Measurements from ENCODE around the gene RNF220. TPM values are rescaled to one million over a fixed set of nuclear protein-coding genes. Genes with fewer than 3 reads are reported as not detected.

The RNF220 gene
- total RNA-seq, 3 donors from 2014 or later, result 61.9 to 83.9 (median 72.7) TPM

DNA sequence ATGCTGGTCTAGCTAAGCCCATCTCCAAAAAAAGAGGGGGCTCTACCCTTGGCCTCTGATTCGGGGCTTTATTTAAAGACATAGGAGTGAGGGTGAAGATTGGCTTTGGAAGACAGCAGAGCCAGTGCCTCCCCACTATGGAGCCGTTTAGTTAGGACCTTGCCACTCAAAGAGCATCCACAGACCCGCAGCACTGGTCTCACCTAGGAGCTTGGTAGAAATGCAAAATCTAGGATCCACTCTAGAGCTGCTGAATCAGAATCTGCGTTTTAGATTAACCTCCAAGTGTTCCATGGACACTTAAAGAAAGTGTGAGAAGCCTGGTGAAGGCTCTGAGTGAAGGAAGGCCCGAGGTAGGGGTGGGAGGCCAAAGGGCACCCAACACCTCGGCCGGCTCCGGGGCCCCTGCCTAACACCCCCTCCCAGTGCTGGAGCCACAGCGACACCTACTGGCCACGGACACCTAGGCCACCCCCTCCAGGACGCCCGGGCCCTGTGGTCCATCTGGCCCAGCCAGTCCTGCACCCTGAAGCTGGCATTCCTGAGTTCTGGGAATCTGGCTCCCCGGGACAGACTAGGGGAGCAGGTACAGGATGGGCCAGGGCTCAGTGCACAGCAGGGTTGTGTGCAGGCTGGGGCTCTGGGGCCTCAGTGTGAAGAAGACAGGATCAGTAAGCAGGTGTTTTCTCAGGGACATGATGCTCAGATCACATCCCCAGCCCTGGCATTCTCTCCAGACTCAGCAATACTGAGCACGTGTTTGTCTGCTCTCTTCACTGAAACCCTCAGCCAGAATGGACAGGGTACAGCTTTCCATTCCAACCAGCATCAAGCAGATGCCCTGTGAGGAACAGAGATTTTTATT lies 190.0 kb downstream of the RNF220 start:
- peak; percentile 78 to 90 (median 88) for DNase-seq
- TF ChIP-seq, protein P1, sequence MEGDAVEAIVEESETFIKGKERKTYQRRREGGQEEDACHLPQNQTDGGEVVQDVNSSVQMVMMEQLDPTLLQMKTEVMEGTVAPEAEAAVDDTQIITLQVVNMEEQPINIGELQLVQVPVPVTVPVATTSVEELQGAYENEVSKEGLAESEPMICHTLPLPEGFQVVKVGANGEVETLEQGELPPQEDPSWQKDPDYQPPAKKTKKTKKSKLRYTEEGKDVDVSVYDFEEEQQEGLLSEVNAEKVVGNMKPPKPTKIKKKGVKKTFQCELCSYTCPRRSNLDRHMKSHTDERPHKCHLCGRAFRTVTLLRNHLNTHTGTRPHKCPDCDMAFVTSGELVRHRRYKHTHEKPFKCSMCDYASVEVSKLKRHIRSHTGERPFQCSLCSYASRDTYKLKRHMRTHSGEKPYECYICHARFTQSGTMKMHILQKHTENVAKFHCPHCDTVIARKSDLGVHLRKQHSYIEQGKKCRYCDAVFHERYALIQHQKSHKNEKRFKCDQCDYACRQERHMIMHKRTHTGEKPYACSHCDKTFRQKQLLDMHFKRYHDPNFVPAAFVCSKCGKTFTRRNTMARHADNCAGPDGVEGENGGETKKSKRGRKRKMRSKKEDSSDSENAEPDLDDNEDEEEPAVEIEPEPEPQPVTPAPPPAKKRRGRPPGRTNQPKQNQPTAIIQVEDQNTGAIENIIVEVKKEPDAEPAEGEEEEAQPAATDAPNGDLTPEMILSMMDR (IDR thresholded peaks at IDR 0.05), result peak; percentile 94
- no peaks in the 10 kb centered on the region for H3K36me3 ChIP-seq (ENCODE audit: low read depth)
- no peak overlapping the region for H3K4me3 ChIP-seq
- no peaks in the 10 kb centered on the region for H3K4me1 ChIP-seq (ENCODE audit: low read depth)
- H3K9me3 ChIP-seq, result no peaks in the 10 kb centered on the region
- intact Hi-C loops (cut with DNase I, micrococcal nuclease), result loop anchor here (5.0 to 10.0 kb wide), 2 partner anchors 218 to 220 kb away; no protein-coding TSS in a partner anchor
- ATAC-seq, result peak; percentile 95

DNA sequence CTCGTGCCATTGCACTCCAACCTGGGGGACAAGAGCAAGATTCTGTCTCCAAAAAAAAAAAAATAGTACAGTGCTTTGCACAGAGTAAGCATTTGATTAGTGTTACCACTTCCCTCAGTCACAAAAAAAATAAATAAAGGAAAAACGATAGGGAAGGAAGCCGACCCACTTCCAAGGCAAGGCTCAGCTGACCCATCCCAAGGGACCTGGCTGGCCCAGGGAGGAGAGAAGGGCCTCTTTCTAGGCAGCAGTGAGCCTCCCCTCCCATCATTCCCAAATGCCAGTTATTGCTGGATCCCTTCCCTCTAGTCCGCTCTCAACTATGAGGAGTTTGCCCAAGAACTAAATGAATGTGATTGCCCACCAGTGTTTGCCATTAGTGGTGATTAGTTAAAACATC lies 191.5 kb downstream of the RNF220 start:
- no peak for ATAC-seq

DNA sequence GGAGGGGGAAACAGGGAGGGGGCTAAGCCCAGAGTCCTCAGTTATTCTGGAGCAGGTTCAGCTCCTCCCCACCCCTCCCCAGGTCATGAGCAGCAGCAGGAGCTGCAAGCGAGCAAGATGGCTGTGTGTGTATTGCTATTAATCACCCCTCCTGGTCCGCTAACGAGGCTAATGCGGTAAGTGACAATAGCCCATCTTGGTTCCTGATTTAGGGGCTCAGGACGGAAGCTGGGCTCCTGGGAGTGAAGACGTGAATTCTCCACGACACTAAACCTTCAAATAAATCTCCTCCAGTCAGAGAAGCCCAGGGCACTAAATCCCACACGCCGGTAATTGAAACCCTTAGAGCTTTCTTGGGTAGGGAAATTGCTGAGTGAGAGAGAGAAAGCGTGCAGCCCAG lies 193.1 kb downstream of the RNF220 start:
- H3K4me1 ChIP-seq (ENCODE audit: low read depth), result no peaks in the 10 kb centered on the region
- H3K36me3 ChIP-seq (ENCODE audit: low read depth), result no peaks in the 10 kb centered on the region
- no peak for DNase-seq
- no peak for ATAC-seq
- TF ChIP-seq, protein P1 (IDR thresholded peaks at IDR 0.05), result no peak
- no peaks in the 10 kb centered on the region for H3K9me3 ChIP-seq
- no peak overlapping the region for H3K4me3 ChIP-seq
- intact Hi-C loops (cut with DNase I, micrococcal nuclease), result loop anchor here in 1 of 2 donors (10.0 kb wide), 1 partner anchor 223 kb away; no protein-coding TSS in a partner anchor

More for the DNA sequence above, 191.5 kb downstream of the RNF220 start:
- Histone ChIP-seq H3K4me1 (ENCODE audit: low read depth) (no peaks in the 10 kb centered on the region), H3K36me3 (ENCODE audit: low read depth) (no peaks in the 10 kb centered on the region), H3K4me3 (no peak overlapping the region), H3K9me3 (no peaks in the 10 kb centered on the region)
- TF ChIP-seq, protein P1 (IDR thresholded peaks at IDR 0.05), result no peak
- intact Hi-C loops (cut with DNase I, micrococcal nuclease), result loop anchor here in 1 of 2 donors (10.0 kb wide), 1 partner anchor 222 kb away; no protein-coding TSS in a partner anchor
- no peak for DNase-seq

DNA sequence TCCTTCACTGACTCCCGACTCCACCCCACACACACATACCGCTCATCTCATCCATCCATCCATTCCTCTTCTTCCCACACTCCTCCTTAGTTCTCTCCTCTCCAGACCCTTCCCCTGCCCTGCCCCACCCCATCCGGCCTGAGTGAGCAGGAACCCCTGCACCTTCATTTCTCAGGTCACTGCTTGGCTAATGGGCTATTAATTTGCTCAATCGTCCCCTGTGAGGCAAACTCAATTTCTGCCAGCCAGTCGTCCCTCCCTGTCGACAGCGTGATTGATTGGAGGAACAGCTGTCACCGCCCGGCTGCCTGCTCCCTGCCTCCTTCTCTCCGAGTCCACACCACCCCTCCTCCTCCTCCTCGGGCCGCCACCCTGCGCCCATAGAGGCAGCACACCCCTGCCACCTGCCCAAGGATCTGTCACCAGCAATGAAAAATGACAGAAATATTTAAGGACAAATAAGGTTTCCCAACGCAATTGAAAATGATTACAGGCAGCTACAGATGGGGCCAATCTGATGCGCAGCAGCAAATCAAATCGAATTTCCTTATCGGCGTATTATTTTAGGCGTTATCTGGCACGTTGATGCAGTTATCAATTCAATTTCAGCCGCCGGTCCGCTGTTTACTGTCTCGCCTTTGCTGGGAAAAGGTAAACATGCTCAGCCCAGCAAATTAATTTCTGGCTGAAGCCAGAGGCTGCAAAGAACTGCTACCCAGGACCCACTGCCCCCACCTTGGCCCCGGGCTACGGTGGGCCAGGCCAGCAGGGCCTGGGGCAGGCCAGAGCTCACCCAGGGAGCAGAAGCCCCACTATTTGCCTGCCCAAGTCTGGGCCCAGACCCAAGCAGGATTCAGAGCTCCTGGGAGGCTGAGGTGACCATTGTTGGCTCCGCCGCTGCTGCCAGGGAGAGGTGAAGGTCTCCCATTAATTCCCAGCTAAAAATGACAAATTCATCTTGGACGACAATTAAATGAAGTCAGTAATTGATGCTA lies 197.9 kb downstream of the RNF220 start:
- intact Hi-C loops (cut with DNase I, micrococcal nuclease), result no loop called here
- Histone ChIP-seq H3K9me3 (no peaks in the 10 kb centered on the region), H3K4me3 (no peak overlapping the region), H3K36me3 (ENCODE audit: low read depth) (no peaks in the 10 kb centered on the region), H3K4me1 (ENCODE audit: low read depth) (peaks cover 4% of the 10 kb centered on the region)
- TF ChIP-seq, protein P1 (IDR thresholded peaks at IDR 0.05), result no peak
- DNase-seq (no peak), ATAC-seq (peak; percentile 34)

DNA sequence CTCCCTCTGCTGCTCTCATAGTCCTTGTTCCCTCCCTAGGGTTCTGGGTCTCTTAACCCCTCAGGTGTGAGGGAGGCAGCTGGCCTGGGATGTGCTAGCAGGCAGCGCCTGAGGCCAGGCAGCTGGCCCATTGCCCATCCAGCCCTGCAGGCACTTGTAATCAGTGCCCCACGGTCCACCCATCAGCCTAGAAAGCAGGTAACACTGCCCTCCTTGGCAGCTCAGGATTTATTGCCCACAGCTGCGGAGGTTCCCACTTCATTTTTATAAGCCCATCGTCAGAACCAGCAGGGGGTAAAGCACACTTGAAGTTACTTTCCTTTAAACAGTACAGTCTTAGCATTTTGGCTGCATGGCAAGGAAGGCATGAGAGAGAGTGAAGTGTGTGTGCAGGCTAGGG lies 198.7 kb downstream of the RNF220 start:
- H3K4me3 ChIP-seq, result no peak overlapping the region
- TF ChIP-seq, protein P1 (IDR thresholded peaks at IDR 0.05), result no peak
- DNase-seq (peak in 2 of 3 donors; percentile 31 to 49), ATAC-seq (peak; percentile 72)
- peaks cover 4% of the 10 kb centered on the region for H3K4me1 ChIP-seq (ENCODE audit: low read depth)
- intact Hi-C loops (cut with DNase I, micrococcal nuclease), result no loop called here
- H3K9me3 ChIP-seq, result no peaks in the 10 kb centered on the region
- no peaks in the 10 kb centered on the region for H3K36me3 ChIP-seq (ENCODE audit: low read depth)

Measured in mucosa of descending colon (tissue), 3 donors.